HEK293 (cell line): ENCODE data around the gene ERF.

Experiments used
- FEZF1 ChIP-seq: fragments of 450-650 bp; formaldehyde crosslinking; IDR thresholded peaks from 2 replicates; pipeline ENCODE4 v1.5.1; 2016; ENCODE audit warnings: missing biosample characterization, missing genetic modification characterization
- GLIS1 ChIP-seq: fragments of 450-650 bp; formaldehyde crosslinking; IDR thresholded peaks from 2 replicates; pipeline ENCODE4 v1.5.1; 2016; ENCODE audit warnings: missing biosample characterization, missing genetic modification characterization
- GLIS2 ChIP-seq: fragments of 450-650 bp; formaldehyde crosslinking; IDR thresholded peaks from 2 replicates; pipeline ENCODE4 v1.5.1; 2016; ENCODE audit warnings: missing biosample characterization, missing genetic modification characterization
- HOXA7 ChIP-seq: sonication (generic); formaldehyde crosslinking; IDR thresholded peaks from 2 replicates; pipeline ENCODE4 v1.8.1; 2022; ENCODE audit warnings: missing genetic modification reagents, borderline replicate concordance
- MEIS1 ChIP-seq: sonication (generic); formaldehyde crosslinking; IDR thresholded peaks from 2 replicates; pipeline ENCODE4 v1.8.1; 2022; ENCODE audit warnings: missing genetic modification reagents, mild to moderate bottlenecking, borderline replicate concordance
- OSR2 ChIP-seq: fragments of 450-650 bp; formaldehyde crosslinking; IDR thresholded peaks from 2 replicates; pipeline ENCODE4 v1.5.1; 2016; ENCODE audit warnings: missing biosample characterization, missing genetic modification characterization
- SALL2 ChIP-seq: fragments of 450-650 bp; formaldehyde crosslinking; IDR thresholded peaks from 2 replicates; pipeline ENCODE4 v1.5.0; 2017; ENCODE audit warnings: missing biosample characterization, mild to moderate bottlenecking, missing genetic modification characterization, borderline replicate concordance
- TCF7L2 ChIP-seq: IDR thresholded peaks from 2 replicates; pipeline ENCODE4 v1.6.1; 2011; ENCODE audit warnings: low read depth, mild to moderate bottlenecking, inconsistent platforms, low read length, moderate library complexity, borderline replicate concordance
- ZNF157 ChIP-seq: fragments of 450-650 bp; formaldehyde crosslinking; IDR thresholded peaks from 2 replicates; pipeline ENCODE4 v1.5.1; 2016; ENCODE audit warnings: missing biosample characterization, missing genetic modification characterization
- ZNF174 ChIP-seq: fragments of 450-650 bp; formaldehyde crosslinking; IDR thresholded peaks from 2 replicates; pipeline ENCODE4 v1.5.0; 2017; ENCODE audit warnings: missing biosample characterization, mild to moderate bottlenecking, missing genetic modification characterization
- ZNF19 ChIP-seq: fragments of 450-650 bp; formaldehyde crosslinking; IDR thresholded peaks from 2 replicates; pipeline ENCODE4; 2016; ENCODE audit warnings: missing biosample characterization, missing genetic modification characterization, low read depth
- ZNF391 ChIP-seq: fragments of 450-650 bp; formaldehyde crosslinking; IDR thresholded peaks from 2 replicates; pipeline ENCODE4 v1.5.1; 2016; ENCODE audit warnings: low read depth, missing biosample characterization, missing genetic modification characterization, borderline replicate concordance
- ZNF558 ChIP-seq: fragments of 450-650 bp; formaldehyde crosslinking; IDR thresholded peaks from 2 replicates; pipeline ENCODE4 v1.5.1; 2016; ENCODE audit warnings: missing biosample characterization, missing genetic modification characterization
- ZNF610 ChIP-seq: fragments of 450-650 bp; formaldehyde crosslinking; IDR thresholded peaks from 2 replicates; pipeline ENCODE4 v1.5.1; 2016; ENCODE audit warnings: missing biosample characterization, missing genetic modification characterization, borderline replicate concordance
- ZNF776 ChIP-seq: fragments of 450-650 bp; formaldehyde crosslinking; IDR thresholded peaks from 2 replicates; pipeline ENCODE4 v1.5.0; 2017; ENCODE audit warnings: missing biosample characterization, missing genetic modification characterization, borderline replicate concordance
- ZNF785 ChIP-seq: fragments of 450-650 bp; formaldehyde crosslinking; IDR thresholded peaks from 2 replicates; pipeline ENCODE4 v1.5.1; 2016; ENCODE audit warnings: missing biosample characterization, missing genetic modification characterization
- ZNF830 ChIP-seq: fragments of 450-650 bp; IDR thresholded peaks from 2 replicates; pipeline ENCODE4 v1.5.0; 2018; ENCODE audit warnings: missing biosample characterization, missing genetic modification characterization, low read depth, mild to moderate bottlenecking, moderate library complexity
- TF ChIP-seq, protein P1 (sequence below): fragments of 450-650 bp; formaldehyde crosslinking; IDR thresholded peaks from 2 replicates; pipeline ENCODE4 v1.5.1; 2016; ENCODE audit warnings: missing biosample characterization, missing genetic modification characterization
- TF ChIP-seq, protein P2 (sequence below): fragments of 450-650 bp; formaldehyde crosslinking; IDR thresholded peaks from 2 replicates; pipeline ENCODE4 v1.5.1; 2017; ENCODE audit warnings: missing biosample characterization, missing genetic modification characterization
- TF ChIP-seq, protein P3 (sequence below): fragments of 450-650 bp; formaldehyde crosslinking; IDR thresholded peaks from 2 replicates; pipeline ENCODE4 v1.5.1; 2016; ENCODE audit warnings: missing biosample characterization, missing genetic modification characterization
- TF ChIP-seq, protein P4 (sequence below): fragments of 450-650 bp; IDR thresholded peaks from 2 replicates; pipeline ENCODE4 v1.5.1; 2018; ENCODE audit warnings: missing biosample characterization, missing genetic modification characterization
- TF ChIP-seq, protein P5 (sequence below): fragments of 450-650 bp; formaldehyde crosslinking; IDR thresholded peaks from 2 replicates; pipeline ENCODE4 v1.5.1; 2017; ENCODE audit warnings: missing biosample characterization, missing genetic modification characterization
- TF ChIP-seq, protein P6 (sequence below): fragments of 450-650 bp; formaldehyde crosslinking; IDR thresholded peaks from 2 replicates; pipeline ENCODE4 v1.5.1; 2016; ENCODE audit warnings: missing biosample characterization, missing genetic modification characterization
- TF ChIP-seq, protein P7 (sequence below): fragments of 450-650 bp; formaldehyde crosslinking; IDR thresholded peaks from 2 replicates; pipeline ENCODE4 v1.5.1; 2016; ENCODE audit warnings: missing biosample characterization, missing genetic modification characterization
- TF ChIP-seq, protein P8 (sequence below): fragments of 450-650 bp; formaldehyde crosslinking; IDR thresholded peaks from 2 replicates; pipeline ENCODE4 v1.5.1; 2017; ENCODE audit warnings: missing biosample characterization, mild to moderate bottlenecking, missing genetic modification characterization, moderate library complexity

Gene ERF

DNA sequence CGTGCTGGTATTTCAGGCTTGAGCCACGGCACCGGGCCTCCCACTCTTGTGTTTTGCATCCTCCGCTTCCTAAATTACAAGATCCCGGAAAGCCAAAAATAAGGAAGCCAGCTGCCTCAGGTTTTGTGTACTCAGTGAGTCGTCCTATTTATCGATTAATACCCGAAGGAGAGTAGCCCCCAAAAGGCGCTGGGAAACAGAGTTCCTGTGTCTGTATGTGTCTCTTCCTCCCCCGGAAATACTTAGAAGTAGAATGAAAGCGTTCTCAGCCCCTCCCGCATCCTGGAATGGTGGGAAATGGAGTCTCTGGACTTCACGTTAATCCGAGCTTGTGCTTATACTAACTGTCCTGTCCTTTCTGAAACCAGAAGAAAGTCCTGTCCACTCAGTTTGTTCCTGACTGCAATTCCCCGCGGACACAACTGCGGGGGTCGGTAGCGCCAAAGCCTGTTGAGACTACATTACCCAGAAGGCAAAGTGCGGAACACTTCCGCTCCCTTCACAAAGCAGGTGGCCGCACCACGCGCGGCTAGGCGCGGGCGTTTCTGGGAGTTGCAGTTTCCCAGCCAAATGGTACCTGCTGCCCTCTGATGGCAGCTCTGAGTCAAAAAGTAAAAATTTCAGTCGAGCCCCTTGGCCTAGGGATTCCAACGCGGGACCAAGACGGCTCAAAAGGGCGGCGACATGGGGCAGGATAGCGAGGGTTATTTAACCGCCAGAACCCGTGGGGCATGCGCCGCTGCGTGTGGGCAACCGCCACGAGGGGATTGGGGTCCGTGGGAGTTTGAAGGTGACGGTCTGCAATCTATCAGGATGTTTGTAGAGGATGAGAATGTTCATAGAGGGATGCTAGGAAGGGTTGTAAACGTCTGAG is 10.3 kb downstream of the ERF start (continued):
- TF ChIP-seq, protein P1, sequence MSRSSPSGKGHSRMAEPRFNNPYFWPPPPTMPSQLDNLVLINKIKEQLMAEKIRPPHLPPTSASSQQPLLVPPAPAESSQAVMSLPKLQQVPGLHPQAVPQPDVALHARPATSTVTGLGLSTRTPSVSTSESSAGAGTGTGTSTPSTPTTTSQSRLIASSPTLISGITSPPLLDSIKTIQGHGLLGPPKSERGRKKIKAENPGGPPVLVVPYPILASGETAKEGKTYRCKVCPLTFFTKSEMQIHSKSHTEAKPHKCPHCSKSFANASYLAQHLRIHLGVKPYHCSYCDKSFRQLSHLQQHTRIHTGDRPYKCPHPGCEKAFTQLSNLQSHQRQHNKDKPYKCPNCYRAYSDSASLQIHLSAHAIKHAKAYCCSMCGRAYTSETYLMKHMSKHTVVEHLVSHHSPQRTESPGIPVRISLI = no peak
- TF ChIP-seq, protein P2, sequence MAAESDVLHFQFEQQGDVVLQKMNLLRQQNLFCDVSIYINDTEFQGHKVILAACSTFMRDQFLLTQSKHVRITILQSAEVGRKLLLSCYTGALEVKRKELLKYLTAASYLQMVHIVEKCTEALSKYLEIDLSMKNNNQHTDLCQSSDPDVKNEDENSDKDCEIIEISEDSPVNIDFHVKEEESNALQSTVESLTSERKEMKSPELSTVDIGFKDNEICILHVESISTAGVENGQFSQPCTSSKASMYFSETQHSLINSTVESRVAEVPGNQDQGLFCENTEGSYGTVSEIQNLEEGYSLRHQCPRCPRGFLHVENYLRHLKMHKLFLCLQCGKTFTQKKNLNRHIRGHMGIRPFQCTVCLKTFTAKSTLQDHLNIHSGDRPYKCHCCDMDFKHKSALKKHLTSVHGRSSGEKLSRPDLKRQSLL (tag by site-specific recombination) = no peak
- TF ChIP-seq HOXA7 = no peak
- TF ChIP-seq ZNF19 (tag by site-specific recombination) = no peak
- TF ChIP-seq ZNF776 = no peak
- TF ChIP-seq GLIS1 (tag by site-specific recombination) = peak; percentile 90
- TF ChIP-seq ZNF610 (tag by site-specific recombination) = peak; percentile 17; the same call in 1 of the 2 replicates
- TF ChIP-seq, protein P3, sequence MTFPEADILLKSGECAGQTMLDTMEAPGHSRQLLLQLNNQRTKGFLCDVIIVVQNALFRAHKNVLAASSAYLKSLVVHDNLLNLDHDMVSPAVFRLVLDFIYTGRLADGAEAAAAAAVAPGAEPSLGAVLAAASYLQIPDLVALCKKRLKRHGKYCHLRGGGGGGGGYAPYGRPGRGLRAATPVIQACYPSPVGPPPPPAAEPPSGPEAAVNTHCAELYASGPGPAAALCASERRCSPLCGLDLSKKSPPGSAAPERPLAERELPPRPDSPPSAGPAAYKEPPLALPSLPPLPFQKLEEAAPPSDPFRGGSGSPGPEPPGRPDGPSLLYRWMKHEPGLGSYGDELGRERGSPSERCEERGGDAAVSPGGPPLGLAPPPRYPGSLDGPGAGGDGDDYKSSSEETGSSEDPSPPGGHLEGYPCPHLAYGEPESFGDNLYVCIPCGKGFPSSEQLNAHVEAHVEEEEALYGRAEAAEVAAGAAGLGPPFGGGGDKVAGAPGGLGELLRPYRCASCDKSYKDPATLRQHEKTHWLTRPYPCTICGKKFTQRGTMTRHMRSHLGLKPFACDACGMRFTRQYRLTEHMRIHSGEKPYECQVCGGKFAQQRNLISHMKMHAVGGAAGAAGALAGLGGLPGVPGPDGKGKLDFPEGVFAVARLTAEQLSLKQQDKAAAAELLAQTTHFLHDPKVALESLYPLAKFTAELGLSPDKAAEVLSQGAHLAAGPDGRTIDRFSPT (tag by site-specific recombination) = no peak
- no peak for TF ChIP-seq OSR2 (tag by site-specific recombination)
- TF ChIP-seq, protein P4, sequence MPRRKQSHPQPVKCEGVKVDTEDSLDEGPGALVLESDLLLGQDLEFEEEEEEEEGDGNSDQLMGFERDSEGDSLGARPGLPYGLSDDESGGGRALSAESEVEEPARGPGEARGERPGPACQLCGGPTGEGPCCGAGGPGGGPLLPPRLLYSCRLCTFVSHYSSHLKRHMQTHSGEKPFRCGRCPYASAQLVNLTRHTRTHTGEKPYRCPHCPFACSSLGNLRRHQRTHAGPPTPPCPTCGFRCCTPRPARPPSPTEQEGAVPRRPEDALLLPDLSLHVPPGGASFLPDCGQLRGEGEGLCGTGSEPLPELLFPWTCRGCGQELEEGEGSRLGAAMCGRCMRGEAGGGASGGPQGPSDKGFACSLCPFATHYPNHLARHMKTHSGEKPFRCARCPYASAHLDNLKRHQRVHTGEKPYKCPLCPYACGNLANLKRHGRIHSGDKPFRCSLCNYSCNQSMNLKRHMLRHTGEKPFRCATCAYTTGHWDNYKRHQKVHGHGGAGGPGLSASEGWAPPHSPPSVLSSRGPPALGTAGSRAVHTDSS (tag by site-specific recombination) = no peak
- peak; percentile 92 for TF ChIP-seq GLIS2 (tag by site-specific recombination)
- TF ChIP-seq FEZF1 = no peak
- TF ChIP-seq, protein P5, sequence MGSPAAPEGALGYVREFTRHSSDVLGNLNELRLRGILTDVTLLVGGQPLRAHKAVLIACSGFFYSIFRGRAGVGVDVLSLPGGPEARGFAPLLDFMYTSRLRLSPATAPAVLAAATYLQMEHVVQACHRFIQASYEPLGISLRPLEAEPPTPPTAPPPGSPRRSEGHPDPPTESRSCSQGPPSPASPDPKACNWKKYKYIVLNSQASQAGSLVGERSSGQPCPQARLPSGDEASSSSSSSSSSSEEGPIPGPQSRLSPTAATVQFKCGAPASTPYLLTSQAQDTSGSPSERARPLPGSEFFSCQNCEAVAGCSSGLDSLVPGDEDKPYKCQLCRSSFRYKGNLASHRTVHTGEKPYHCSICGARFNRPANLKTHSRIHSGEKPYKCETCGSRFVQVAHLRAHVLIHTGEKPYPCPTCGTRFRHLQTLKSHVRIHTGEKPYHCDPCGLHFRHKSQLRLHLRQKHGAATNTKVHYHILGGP (tag by site-specific recombination) = peak; percentile 78
- no peak for TF ChIP-seq ZNF391 (tag by site-specific recombination)
- no peak for TF ChIP-seq MEIS1
- TF ChIP-seq ZNF174 (tag by site-specific recombination) = no peak
- no peak for TF ChIP-seq ZNF830
- TF ChIP-seq TCF7L2 = no peak
- TF ChIP-seq, protein P6, sequence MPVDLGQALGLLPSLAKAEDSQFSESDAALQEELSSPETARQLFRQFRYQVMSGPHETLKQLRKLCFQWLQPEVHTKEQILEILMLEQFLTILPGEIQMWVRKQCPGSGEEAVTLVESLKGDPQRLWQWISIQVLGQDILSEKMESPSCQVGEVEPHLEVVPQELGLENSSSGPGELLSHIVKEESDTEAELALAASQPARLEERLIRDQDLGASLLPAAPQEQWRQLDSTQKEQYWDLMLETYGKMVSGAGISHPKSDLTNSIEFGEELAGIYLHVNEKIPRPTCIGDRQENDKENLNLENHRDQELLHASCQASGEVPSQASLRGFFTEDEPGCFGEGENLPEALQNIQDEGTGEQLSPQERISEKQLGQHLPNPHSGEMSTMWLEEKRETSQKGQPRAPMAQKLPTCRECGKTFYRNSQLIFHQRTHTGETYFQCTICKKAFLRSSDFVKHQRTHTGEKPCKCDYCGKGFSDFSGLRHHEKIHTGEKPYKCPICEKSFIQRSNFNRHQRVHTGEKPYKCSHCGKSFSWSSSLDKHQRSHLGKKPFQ (tag by site-specific recombination) = no peak
- TF ChIP-seq, protein P7, sequence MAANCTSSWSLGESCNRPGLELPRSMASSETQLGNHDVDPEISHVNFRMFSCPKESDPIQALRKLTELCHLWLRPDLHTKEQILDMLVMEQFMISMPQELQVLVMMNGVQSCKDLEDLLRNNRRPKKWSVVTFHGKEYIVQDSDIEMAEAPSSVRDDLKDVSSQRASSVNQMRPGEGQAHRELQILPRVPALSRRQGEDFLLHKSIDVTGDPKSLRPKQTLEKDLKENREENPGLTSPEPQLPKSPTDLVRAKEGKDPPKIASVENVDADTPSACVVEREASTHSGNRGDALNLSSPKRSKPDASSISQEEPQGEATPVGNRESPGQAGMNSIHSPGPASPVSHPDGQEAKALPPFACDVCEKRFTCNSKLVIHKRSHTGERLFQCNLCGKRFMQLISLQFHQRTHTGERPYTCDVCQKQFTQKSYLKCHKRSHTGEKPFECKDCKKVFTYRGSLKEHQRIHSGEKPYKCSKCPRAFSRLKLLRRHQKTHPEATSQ (tag by site-specific recombination) = no peak
- TF ChIP-seq, protein P8, sequence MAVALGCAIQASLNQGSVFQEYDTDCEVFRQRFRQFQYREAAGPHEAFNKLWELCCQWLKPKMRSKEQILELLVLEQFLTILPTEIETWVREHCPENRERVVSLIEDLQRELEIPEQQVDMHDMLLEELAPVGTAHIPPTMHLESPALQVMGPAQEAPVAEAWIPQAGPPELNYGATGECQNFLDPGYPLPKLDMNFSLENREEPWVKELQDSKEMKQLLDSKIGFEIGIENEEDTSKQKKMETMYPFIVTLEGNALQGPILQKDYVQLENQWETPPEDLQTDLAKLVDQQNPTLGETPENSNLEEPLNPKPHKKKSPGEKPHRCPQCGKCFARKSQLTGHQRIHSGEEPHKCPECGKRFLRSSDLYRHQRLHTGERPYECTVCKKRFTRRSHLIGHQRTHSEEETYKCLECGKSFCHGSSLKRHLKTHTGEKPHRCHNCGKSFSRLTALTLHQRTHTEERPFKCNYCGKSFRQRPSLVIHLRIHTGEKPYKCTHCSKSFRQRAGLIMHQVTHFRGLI (tag by site-specific recombination) = peak; percentile 88
- no peak for TF ChIP-seq ZNF785 (tag by site-specific recombination)
- no peak for TF ChIP-seq SALL2 (tag by site-specific recombination)
- no peak for TF ChIP-seq ZNF558 (tag by site-specific recombination)
- no peak for TF ChIP-seq ZNF157 (tag by site-specific recombination)
